T-cell (primary cell): ENCODE data around the gene COPS3. TPM values are rescaled to one million over a fixed set of nuclear protein-coding genes. Genes with fewer than 3 reads are reported as not detected.

Source experiments
- ATAC-seq, 4 experiments: fragments of 200-7000 bp in 3 of 4; fragments of 150-1000 bp in 1 of 4; cut with Tn5 transposase; replicated peaks in 1 of 4; 1 replicate in 3 of 4; 2 replicates in 1 of 4; pipeline ENCODE4 v1.10.0; 2021; ENCODE audit warnings: moderate library complexity in 3 of 4, mild to moderate bottlenecking in 2 of 4, moderate number of reproducible peaks in 1 of 4
- CTCF ChIA-PET, 2 donors: fragments of 300-600 bp; sonication (Branson Sonifier 250); formaldehyde crosslinking; loops; one replicate each; lab custom pipeline; 2022; ENCODE audit warnings: antibody characterized with exemption in 2 of 2; lab: Charles Lee
- POLR2A ChIA-PET, 2 donors: fragments of 300-600 bp; sonication (Branson Sonifier 250); formaldehyde crosslinking; loops; one replicate each; lab custom pipeline; 2022; ENCODE audit warnings: antibody characterized with exemption in 2 of 2; lab: Charles Lee
- DNase-seq, 35 experiments: peaks; one replicate each; pipeline versions ENCODE4 v3.0.0 to v3.0.0-alpha.2; 2013 to 2023
- H3K27ac ChIP-seq: one replicate; pipeline ENCODE4 v1.5.1; 2013; ENCODE audit warnings: low read length
- H3K27me3 ChIP-seq, 2 experiments: replicated peaks in 1 of 2; 1 replicate in 1 of 2; 2 replicates in 1 of 2; pipeline versions ENCODE4 v1.6.1 to v1.7.0; 2013; ENCODE audit warnings: low read length in 1 of 2, mixed read lengths in 1 of 2; ENCODE audit not compliant: control insufficient read depth in 2 of 2, insufficient read depth in 2 of 2; ENCODE audit errors: extremely low read depth in 1 of 2
- H3K36me3 ChIP-seq, 2 donors: 1 replicate in 1 of 2; 2 replicates in 1 of 2; pipeline versions ENCODE4 v1.6.1 to v1.7.0; 2013; ENCODE audit warnings: low read length in 1 of 2; ENCODE audit not compliant: control insufficient read depth in 2 of 2, insufficient read depth in 1 of 2; ENCODE audit errors: extremely low read depth in 1 of 2
- H3K4me1 ChIP-seq, 2 experiments: 1 replicate in 1 of 2; 2 replicates in 1 of 2; pipeline versions ENCODE4 v1.6.1 to v1.7.0; 2013; ENCODE audit warnings: low read length in 2 of 2, mixed read lengths in 1 of 2; ENCODE audit not compliant: insufficient read depth in 2 of 2, control insufficient read depth in 1 of 2; ENCODE audit errors: extremely low read depth in 1 of 2
- H3K4me3 ChIP-seq, 2 donors: 1 replicate in 1 of 2; 2 replicates in 1 of 2; pipeline versions ENCODE4 v1.5.1 to v1.7.0; 2013; ENCODE audit warnings: mild to moderate bottlenecking in 2 of 2, low read length in 1 of 2, moderate library complexity in 1 of 2; ENCODE audit not compliant: control insufficient read depth in 1 of 2; ENCODE audit errors: extremely low read depth in 1 of 2
- H3K9me3 ChIP-seq: 2 replicates; pipeline ENCODE4 v1.7.0; 2013
- H3K27ac Mint-ChIP-seq, 2 donors: one replicate each; pipeline ENCODE4 v1.8.0; 2020 to 2021; ENCODE audit warnings: mild to moderate bottlenecking in 2 of 2, mixed read lengths in 2 of 2
- H3K27me3 Mint-ChIP-seq, 2 donors: one replicate each; pipeline ENCODE4 v1.8.0; 2021 to 2022; ENCODE audit warnings: mixed read lengths in 2 of 2
- H3K36me3 Mint-ChIP-seq: one replicate; pipeline ENCODE4 v1.8.0; 2021; ENCODE audit warnings: mixed read lengths
- H3K4me1 Mint-ChIP-seq, 3 donors: one replicate each; pipeline ENCODE4 v1.8.0; 2020 to 2022; ENCODE audit warnings: mixed read lengths in 3 of 3, mild to moderate bottlenecking in 1 of 3
- H3K4me3 Mint-ChIP-seq, 3 donors: one replicate each; pipeline ENCODE4 v1.8.0; 2020 to 2022; ENCODE audit warnings: mild to moderate bottlenecking in 3 of 3, mixed read lengths in 3 of 3, moderate library complexity in 3 of 3
- H3K9me3 Mint-ChIP-seq, 3 donors: one replicate each; pipeline ENCODE4 v1.8.0; 2020 to 2022; ENCODE audit warnings: mixed read lengths in 3 of 3
- WGBS: methylation state at CpG from one replicate; pipeline ENCODE4 v1.1.5; 2013; ENCODE audit warnings: missing lambda C conversion rate; ENCODE audit not compliant: insufficient coverage; 5-methylcytosine and 5-hydroxymethylcytosine counted together
- total RNA-seq, 35 experiments: library from RNA in 6 of 35; stranded (reverse) in 6 of 35; fragments of 120-200 nt in 1 of 35; gene quantifications; one replicate each; pipeline versions ENCODE4 v1.2.1 to v1.2.4 and lab custom pipeline; 2013 to 2026

Gene COPS3
- total RNA-seq, 5 donors from 2014 or later (not counting 1 experiment from before 2014, with no cell fraction given) = 50.7 to 77.2 (median 55.6) TPM

DNA sequence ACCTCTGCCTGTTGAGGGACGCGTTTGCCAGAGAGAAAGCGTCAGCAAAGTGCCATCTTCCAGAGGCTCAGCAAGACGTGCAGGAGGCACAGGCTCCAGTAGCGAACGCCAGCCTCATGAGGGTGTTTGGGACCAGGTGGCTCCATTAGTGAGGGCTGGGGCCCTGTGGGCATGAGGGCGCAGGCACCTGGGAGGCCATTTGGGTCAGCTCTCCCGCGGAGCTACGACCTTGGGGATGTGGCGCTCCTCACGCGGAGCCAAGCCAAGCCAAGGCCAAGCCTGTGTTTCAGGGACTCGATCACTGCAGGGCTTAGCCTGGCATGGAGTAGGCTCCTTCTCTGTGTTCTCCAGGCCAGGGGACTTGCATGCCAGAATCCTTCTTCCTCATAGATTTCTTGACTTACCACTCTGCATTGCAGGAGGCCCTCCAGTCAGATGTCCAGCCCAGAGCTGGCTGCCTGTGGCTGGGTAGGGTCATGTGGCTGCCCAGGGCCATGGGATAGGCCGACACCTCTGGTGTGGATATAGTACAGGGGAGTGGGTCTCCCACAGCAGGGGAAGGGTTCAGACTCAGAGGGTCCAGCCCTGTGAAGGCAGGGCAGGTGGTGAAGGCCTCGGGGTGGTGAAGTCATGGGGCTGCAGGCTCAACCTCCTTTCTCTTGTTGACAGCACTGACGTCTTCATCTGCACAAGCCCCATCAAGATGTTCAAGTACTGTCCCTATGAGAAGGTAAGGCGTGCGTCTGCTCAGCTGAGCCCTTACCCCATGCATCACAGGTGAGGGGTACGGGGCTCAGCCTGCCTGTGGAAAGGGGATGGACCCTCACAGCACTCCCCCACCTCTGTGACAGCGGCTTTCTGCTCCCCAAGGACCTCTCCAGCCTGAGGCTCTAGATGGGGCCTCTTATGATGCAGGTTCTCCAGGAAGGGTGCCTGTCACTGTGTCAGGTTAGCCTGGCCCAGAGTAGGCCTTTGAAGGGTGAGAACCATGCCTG is 41.8 kb upstream of the COPS3 start:
- Histone ChIP-seq H3K27ac (no peak overlapping the region), H3K27me3 (no peaks in the 10 kb centered on the region), H3K4me1 (no peaks in the 10 kb centered on the region), H3K4me3 (no peak overlapping the region), H3K36me3 (peaks cover 0 to 2% of the 10 kb centered on the region in 2 donors), H3K9me3 (no peaks in the 10 kb centered on the region)
- Mint-ChIP-seq H3K4me3 (no peak overlapping the region), H3K27ac (no peak overlapping the region), H3K9me3 (no peaks in the 10 kb centered on the region), H3K36me3 (no peaks in the 10 kb centered on the region), H3K4me1 (no peaks in the 10 kb centered on the region), H3K27me3 (no peaks in the 10 kb centered on the region)
- no peak for ATAC-seq
- POLR2A ChIA-PET = no interaction called here
- CTCF ChIA-PET = no interaction called here
- WGBS = over 99% methylated on average over 15 of the region's 21 CpGs
- DNase-seq = no peak

DNA sequence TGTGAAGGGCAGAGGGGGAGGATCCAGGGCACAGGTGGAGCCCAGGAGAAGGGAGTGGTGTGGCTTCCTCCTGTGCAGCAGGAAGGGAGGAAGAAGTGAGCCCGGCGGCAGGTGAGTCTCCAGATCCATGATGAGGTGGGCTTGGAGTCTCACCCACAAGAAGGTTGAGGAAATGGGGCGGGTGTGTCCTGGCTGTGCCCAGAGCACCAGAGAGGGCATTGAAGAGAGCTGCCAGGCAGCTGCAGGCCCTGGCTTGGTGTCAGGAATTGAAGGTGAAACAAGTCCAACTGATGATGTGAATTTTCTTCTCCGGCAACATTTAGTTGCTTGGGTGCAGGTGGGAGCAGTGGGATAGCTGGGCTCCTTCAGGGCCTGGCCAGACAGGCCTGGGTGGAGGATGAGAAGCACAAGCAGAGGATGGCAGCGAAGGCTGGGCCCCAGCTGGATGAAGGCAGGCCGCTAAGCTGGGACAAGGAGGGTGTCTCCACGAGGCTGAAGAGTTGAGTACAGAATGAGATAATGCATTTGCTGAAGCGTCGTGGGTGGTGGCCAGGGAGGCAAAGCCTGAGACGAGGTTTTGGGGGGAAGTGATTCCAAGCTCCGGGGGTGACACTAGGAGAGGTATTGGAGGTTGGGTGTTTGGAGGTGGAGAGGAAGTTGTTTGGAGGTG is 40.4 kb upstream of the COPS3 start:
- ChIA-PET POLR2A (no interaction called here), CTCF (no interaction called here)
- Mint-ChIP-seq H3K27me3 (no peaks in the 10 kb centered on the region), H3K9me3 (no peaks in the 10 kb centered on the region), H3K4me1 (no peaks in the 10 kb centered on the region), H3K27ac (no peak overlapping the region), H3K36me3 (no peaks in the 10 kb centered on the region), H3K4me3 (no peak overlapping the region)
- ATAC-seq = no peak
- no peaks in the 10 kb centered on the region for H3K9me3 ChIP-seq
- H3K4me1 ChIP-seq = no peaks in the 10 kb centered on the region
- no peak for DNase-seq
- no peak overlapping the region for H3K27ac ChIP-seq
- H3K27me3 ChIP-seq = no peaks in the 10 kb centered on the region
- H3K4me3 ChIP-seq = no peak overlapping the region
- 84% methylated on average over 11 of the region's 11 CpGs for WGBS
- peaks cover 0 to 2% of the 10 kb centered on the region in 2 donors for H3K36me3 ChIP-seq

DNA sequence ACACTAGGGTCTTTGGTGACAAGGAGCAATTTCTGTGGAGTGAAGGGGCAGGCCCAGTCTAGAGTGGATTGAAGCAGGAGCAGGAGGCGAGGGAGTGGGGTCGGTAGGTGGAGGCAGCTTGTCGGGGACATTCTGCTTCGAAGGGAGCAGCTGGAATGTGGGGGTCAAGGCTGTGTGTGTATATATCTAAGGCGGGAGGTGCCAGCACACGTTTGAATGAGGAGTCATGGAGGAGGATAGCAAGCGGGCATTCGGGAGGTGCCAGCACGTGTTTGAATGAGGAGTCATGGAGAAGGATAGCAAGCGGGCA is 39.8 kb upstream of the COPS3 start:
- H3K9me3 Mint-ChIP-seq = no peaks in the 10 kb centered on the region
- H3K4me1 Mint-ChIP-seq = no peaks in the 10 kb centered on the region
- WGBS = 96% methylated on average over 10 of the region's 10 CpGs
- POLR2A ChIA-PET = no interaction called here
- Histone ChIP-seq H3K9me3 (no peaks in the 10 kb centered on the region), H3K27me3 (no peaks in the 10 kb centered on the region), H3K4me1 (no peaks in the 10 kb centered on the region), H3K27ac (no peak overlapping the region), H3K36me3 (peaks cover 0 to 2% of the 10 kb centered on the region in 2 donors), H3K4me3 (no peak overlapping the region)
- H3K27ac Mint-ChIP-seq = no peak overlapping the region
- H3K4me3 Mint-ChIP-seq = no peak overlapping the region
- DNase-seq (no peak), ATAC-seq (no peak)
- no peaks in the 10 kb centered on the region for H3K27me3 Mint-ChIP-seq
- CTCF ChIA-PET = no interaction called here
- no peaks in the 10 kb centered on the region for H3K36me3 Mint-ChIP-seq

GRCh38 chr17:17320188-17320910 is 39.3 kb upstream of the COPS3 start:
- no peaks in the 10 kb centered on the region for H3K27me3 ChIP-seq
- H3K4me1 ChIP-seq = no peaks in the 10 kb centered on the region
- no peaks in the 10 kb centered on the region for H3K27me3 Mint-ChIP-seq
- no peaks in the 10 kb centered on the region for H3K9me3 ChIP-seq
- peaks cover 0 to 2% of the 10 kb centered on the region in 2 donors for H3K36me3 ChIP-seq
- no peaks in the 10 kb centered on the region for H3K4me1 Mint-ChIP-seq
- no peak overlapping the region for H3K27ac ChIP-seq
- ChIA-PET CTCF (no interaction called here), POLR2A (no interaction called here)
- H3K4me3 ChIP-seq = no peak overlapping the region
- H3K36me3 Mint-ChIP-seq = no peaks in the 10 kb centered on the region
- no peak overlapping the region for H3K27ac Mint-ChIP-seq
- DNase-seq = no peak
- H3K9me3 Mint-ChIP-seq = no peaks in the 10 kb centered on the region
- WGBS = 89% methylated on average over 16 of the region's 16 CpGs
- no peak for ATAC-seq
- H3K4me3 Mint-ChIP-seq = no peak overlapping the region

- CTCF ChIA-PET = interaction anchor here (0.6 to 0.7 kb wide), 2 partner anchors 44 to 165 kb away, joined by 3 to 7 read pairs; no protein-coding TSS in a partner anchor
- Histone ChIP-seq H3K36me3 (no peaks in the 10 kb centered on the region), H3K4me1 (peaks cover 0 to 5% of the 10 kb centered on the region in 2 experiments), H3K27ac (no peak overlapping the region), H3K9me3 (no peaks in the 10 kb centered on the region), H3K27me3 (no peaks in the 10 kb centered on the region), H3K4me3 (no peak overlapping the region)
- POLR2A ChIA-PET = interaction anchor here in 1 of 2 donors (0.7 kb wide), 1 partner anchor 62 kb away, joined by 3 read pairs; no protein-coding TSS in a partner anchor
- DNase-seq = no peak
- no peak for ATAC-seq
- 100% methylated on average over 2 of the region's 6 CpGs for WGBS
- no peaks in the 10 kb centered on the region for H3K9me3 Mint-ChIP-seq
- H3K27ac Mint-ChIP-seq = no peak overlapping the region
- H3K27me3 Mint-ChIP-seq = no peaks in the 10 kb centered on the region
- peaks cover 2 to 6% (median 5%) of the 10 kb centered on the region in 3 donors for H3K4me1 Mint-ChIP-seq
- H3K36me3 Mint-ChIP-seq = no peaks in the 10 kb centered on the region
- no peak overlapping the region for H3K4me3 Mint-ChIP-seq
Observed at GRCh38 chr17:17315142-17315821, 34.2 kb upstream of the COPS3 start.
